Nephron (organoid): Measurements from ENCODE around the gene DMTF1.
"Not testable (repeated sequence)": the region's sequence is repeated elsewhere in the genome, so short reads cannot be mapped to it uniquely, and the experiment has no call there.

Source experiments
- H3K27ac Mint-ChIP-seq, 3 experiments: 2 replicates each; pipeline ENCODE4 v1.8.0; 2020; ENCODE audit warnings: mixed read lengths in 3 of 3, mild to moderate bottlenecking in 2 of 3, moderate library complexity in 1 of 3
- H3K27me3 Mint-ChIP-seq: 2 replicates; pipeline ENCODE4 v1.8.0; 2021; ENCODE audit warnings: low read depth, mild to moderate bottlenecking, moderate library complexity, mixed read lengths
- H3K36me3 Mint-ChIP-seq: 2 replicates; pipeline ENCODE4 v1.8.0; 2020; ENCODE audit warnings: low read depth, mixed read lengths
- H3K4me1 Mint-ChIP-seq: 2 replicates; pipeline ENCODE4 v1.8.0; 2020; ENCODE audit warnings: mixed read lengths
- H3K4me3 Mint-ChIP-seq, 3 experiments: 2 replicates each; pipeline ENCODE4 v1.8.0; 2020; ENCODE audit warnings: mild to moderate bottlenecking in 3 of 3, mixed read lengths in 3 of 3, moderate library complexity in 2 of 3
- H3K9me3 Mint-ChIP-seq: 2 replicates; pipeline ENCODE4 v1.8.0; 2020; ENCODE audit warnings: mixed read lengths
- CTCF ChIP-seq, 3 experiments: fragments of 200-600 bp; sonication (generic); IDR thresholded peaks; one replicate each; pipeline ENCODE4 v1.5.0; 2021; ENCODE audit warnings: antibody characterized with exemption in 3 of 3; ENCODE audit not compliant: unreplicated experiment in 3 of 3

DMTF1 gene

DNA sequence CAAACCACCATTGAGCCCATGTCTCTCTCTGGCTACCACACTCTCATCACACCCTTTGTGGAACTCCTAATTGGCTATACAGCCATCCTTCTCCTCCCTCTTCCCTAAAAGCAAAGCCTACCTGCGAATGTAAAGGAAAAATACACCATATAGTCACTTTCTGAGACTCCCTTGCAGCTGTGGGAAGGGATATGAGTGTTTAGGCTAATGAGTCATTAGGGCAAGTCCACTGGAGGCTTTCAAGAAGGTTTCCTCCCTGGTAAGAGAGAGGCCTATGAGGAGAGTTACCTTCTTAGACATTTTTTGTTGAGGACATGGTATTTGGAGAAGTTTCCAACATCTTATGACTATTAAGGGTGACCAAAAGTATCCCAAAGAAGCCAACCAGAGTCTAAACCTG is 71.4 kb downstream of the DMTF1 start:
- no peak for TF ChIP-seq CTCF (IDR thresholded peaks at IDR 0.05; ENCODE audit: unreplicated experiment in 3 of 3)
- H3K4me3 Mint-ChIP-seq = no peak overlapping the region
- no peaks in the 10 kb centered on the region for H3K36me3 Mint-ChIP-seq
- peaks cover 10% of the 10 kb centered on the region for H3K4me1 Mint-ChIP-seq
- H3K9me3 Mint-ChIP-seq = no peaks in the 10 kb centered on the region
- peaks cover 17% of the 10 kb centered on the region for H3K27me3 Mint-ChIP-seq
- H3K27ac Mint-ChIP-seq = no peak overlapping the region

GRCh38 chr7:87225696-87226095 is 73.4 kb downstream of the DMTF1 start:
- H3K9me3 Mint-ChIP-seq = no peaks in the 10 kb centered on the region
- peaks cover 15% of the 10 kb centered on the region for H3K27me3 Mint-ChIP-seq
- H3K4me3 Mint-ChIP-seq = no peak overlapping the region
- no peaks in the 10 kb centered on the region for H3K36me3 Mint-ChIP-seq
- no peak overlapping the region for H3K27ac Mint-ChIP-seq
- H3K4me1 Mint-ChIP-seq = no peaks in the 10 kb centered on the region
- no peak for TF ChIP-seq CTCF (IDR thresholded peaks at IDR 0.05; ENCODE audit: unreplicated experiment in 3 of 3)

DNA sequence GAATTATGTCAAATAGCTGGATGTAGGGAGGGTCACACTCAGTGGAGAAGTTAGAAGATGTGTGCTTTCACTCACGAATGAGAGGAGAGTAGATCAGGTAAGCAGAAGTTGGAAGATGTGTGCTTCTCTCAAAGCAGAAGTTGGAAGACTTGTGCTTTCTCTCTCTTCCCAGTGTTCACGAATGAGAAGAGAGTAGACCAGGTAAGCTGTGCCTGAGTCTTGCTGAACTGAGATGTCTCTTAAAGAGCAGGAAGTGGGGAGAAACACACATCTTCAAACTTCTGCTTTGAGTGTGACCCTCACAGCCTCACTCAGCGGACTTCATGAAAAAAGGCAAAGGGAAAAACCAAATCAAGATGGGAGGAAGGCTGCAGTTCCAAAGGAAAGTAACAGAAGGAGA is 74.2 kb downstream of the DMTF1 start:
- Mint-ChIP-seq H3K9me3 (no peaks in the 10 kb centered on the region), H3K4me1 (no peaks in the 10 kb centered on the region), H3K27me3 (peaks cover 18% of the 10 kb centered on the region), H3K4me3 (no peak overlapping the region), H3K36me3 (no peaks in the 10 kb centered on the region), H3K27ac (no peak overlapping the region)
- no peak for TF ChIP-seq CTCF (IDR thresholded peaks at IDR 0.05; ENCODE audit: unreplicated experiment in 3 of 3)

DNA sequence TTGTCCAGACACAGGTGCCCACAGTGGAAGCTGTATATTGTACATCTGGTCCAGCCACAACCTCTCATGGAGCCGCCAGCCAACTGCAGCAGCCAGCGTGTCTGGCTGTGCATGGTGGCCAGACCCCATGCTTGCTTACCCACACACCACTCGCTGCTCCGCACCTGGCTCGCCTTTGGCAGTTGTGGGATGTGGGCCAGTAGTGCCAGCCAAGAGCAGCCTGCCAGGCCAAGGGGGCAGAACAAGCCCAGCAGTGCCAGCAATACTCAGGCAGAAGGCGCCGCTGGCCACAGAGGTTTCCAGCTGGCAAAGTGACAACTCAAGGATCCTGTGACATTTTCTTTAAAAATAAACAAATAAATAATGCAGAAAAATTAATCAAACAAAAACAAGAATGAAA is 79.0 kb downstream of the DMTF1 start:
- no peak for TF ChIP-seq CTCF (IDR thresholded peaks at IDR 0.05; ENCODE audit: unreplicated experiment in 3 of 3)
- Mint-ChIP-seq H3K27me3 (peaks cover 15% of the 10 kb centered on the region), H3K4me3 (no peak overlapping the region), H3K9me3 (no peaks in the 10 kb centered on the region), H3K4me1 (no peaks in the 10 kb centered on the region), H3K27ac (no peak overlapping the region), H3K36me3 (no peaks in the 10 kb centered on the region)

DNA sequence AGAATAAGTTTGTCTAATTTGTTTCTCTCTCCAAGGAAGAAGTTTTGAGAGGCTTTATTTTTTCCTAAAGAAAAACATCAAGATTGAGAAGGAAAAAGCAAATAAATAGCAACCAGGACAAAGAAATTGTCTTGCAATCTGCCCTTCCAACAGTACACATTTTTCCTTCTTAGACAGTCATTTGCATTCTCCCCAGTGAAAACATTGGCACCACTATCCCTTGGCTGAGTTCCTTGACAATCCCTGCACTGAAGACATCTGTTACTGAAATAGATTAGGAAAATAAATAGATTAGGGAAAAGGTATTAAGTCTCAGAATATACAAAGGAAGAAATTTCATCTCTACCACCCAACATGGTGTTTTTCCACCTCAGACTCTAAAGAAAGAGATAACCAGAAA is 79.5 kb downstream of the DMTF1 start:
- Mint-ChIP-seq H3K4me3 (no peak overlapping the region), H3K4me1 (no peaks in the 10 kb centered on the region), H3K36me3 (no peaks in the 10 kb centered on the region), H3K27me3 (peaks cover 11% of the 10 kb centered on the region), H3K9me3 (no peaks in the 10 kb centered on the region), H3K27ac (no peak overlapping the region)
- no peak for TF ChIP-seq CTCF (IDR thresholded peaks at IDR 0.05; ENCODE audit: unreplicated experiment in 3 of 3)

DNA sequence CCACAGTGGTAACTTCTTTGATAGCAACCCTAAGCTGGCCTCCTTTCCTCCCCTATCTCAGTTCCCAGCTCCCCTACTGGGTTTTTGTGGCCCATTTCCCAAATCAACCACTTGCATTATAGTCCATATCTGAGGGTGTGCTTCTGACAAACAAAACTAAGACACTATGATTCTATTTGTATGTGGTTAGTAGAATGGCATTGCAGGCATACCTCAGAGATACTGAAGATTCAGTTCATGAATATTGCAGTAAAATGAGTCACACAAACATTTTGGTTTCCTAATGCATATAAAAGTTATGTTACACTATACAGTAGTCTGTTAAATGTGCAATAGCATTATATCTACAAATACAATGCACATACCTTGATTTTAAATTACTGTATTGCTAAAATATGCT is 82.7 kb downstream of the DMTF1 start:
- no peaks in the 10 kb centered on the region for H3K9me3 Mint-ChIP-seq
- H3K36me3 Mint-ChIP-seq = no peaks in the 10 kb centered on the region
- H3K27me3 Mint-ChIP-seq = peaks cover 11% of the 10 kb centered on the region
- no peak overlapping the region for H3K27ac Mint-ChIP-seq
- H3K4me3 Mint-ChIP-seq = no peak overlapping the region
- no peaks in the 10 kb centered on the region for H3K4me1 Mint-ChIP-seq
- no peak for TF ChIP-seq CTCF (IDR thresholded peaks at IDR 0.05; ENCODE audit: unreplicated experiment in 3 of 3)

- not testable (repeated sequence) for H3K27ac Mint-ChIP-seq, H3K9me3 Mint-ChIP-seq, H3K4me1 Mint-ChIP-seq, H3K36me3 Mint-ChIP-seq, H3K27me3 Mint-ChIP-seq, H3K4me3 Mint-ChIP-seq
Measured at GRCh38 chr7:87238464-87239051, 86.3 kb downstream of the DMTF1 start.

DNA sequence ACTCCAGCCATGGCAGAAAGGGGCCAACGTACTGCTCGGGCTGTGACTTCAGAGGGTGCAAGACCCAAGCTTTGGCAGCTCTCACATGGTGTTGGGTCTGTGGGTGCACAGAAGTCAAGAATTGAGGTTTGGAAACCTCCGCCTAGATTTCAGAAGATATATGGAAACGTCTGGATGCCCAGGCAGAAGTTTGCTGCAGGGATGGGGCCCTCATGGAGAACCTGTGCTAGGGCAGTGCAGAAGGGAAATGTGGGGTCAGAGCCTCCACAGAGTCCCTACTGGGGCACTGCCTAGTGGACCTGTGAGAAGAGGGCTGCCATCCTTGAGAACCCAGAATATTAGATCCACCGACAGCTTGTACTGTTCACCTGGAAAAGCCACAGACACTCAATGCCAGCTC is 93.4 kb downstream of the DMTF1 start:
- H3K4me3 Mint-ChIP-seq, H3K27ac Mint-ChIP-seq, H3K36me3 Mint-ChIP-seq, H3K4me1 Mint-ChIP-seq: not testable (repeated sequence)
- Mint-ChIP-seq H3K9me3 (peaks cover 22% of the 10 kb centered on the region), H3K27me3 (peaks cover 12% of the 10 kb centered on the region)
